ENCODE results near the gene TRHDE.

Gene TRHDE

GRCh38 chr12:72318341-72318740 is 46.2 kb downstream of the TRHDE start:
- DNase-seq (ENCODE audit: low spot score) = no peak

GRCh38 chr12:72323881-72324280 is 51.7 kb downstream of the TRHDE start:
- no peak for DNase-seq (ENCODE audit: low spot score)

- DNase-seq (ENCODE audit: low spot score) = no peak
Observed at GRCh38 chr12:72330301-72330700, 58.1 kb downstream of the TRHDE start.

- no peak for DNase-seq (ENCODE audit: low spot score)
Observed at GRCh38 chr12:72330784-72331183, 58.6 kb downstream of the TRHDE start.

GRCh38 chr12:72337382-72337781 is 65.2 kb downstream of the TRHDE start:
- no peak for DNase-seq (ENCODE audit: low spot score)

- no peak for DNase-seq (ENCODE audit: low spot score)
Observed at GRCh38 chr12:72337946-72338345, 65.8 kb downstream of the TRHDE start.

GRCh38 chr12:72338437-72338836 is 66.3 kb downstream of the TRHDE start:
- DNase-seq (ENCODE audit: low spot score) = no peak

GRCh38 chr12:72346363-72346944 is 74.3 kb downstream of the TRHDE start:
- peak; percentile 69 for DNase-seq (ENCODE audit: low spot score)

- DNase-seq (ENCODE audit: low spot score) = no peak
Observed at GRCh38 chr12:72349491-72349890, 77.3 kb downstream of the TRHDE start.

GRCh38 chr12:72359416-72359815 is 87.2 kb downstream of the TRHDE start:
- no peak for DNase-seq (ENCODE audit: low spot score)

GRCh38 chr12:72365151-72365550 is 93.0 kb downstream of the TRHDE start:
- no peak for DNase-seq (ENCODE audit: low spot score)

- no peak for DNase-seq (ENCODE audit: low spot score)
Observed at GRCh38 chr12:72366255-72366654, 94.1 kb downstream of the TRHDE start.

GRCh38 chr12:72368298-72368697 is 96.1 kb downstream of the TRHDE start:
- DNase-seq (ENCODE audit: low spot score) = no peak

- DNase-seq (ENCODE audit: low spot score) = no peak
Observed at GRCh38 chr12:72368719-72369422, 96.7 kb downstream of the TRHDE start.

- no peak for DNase-seq (ENCODE audit: low spot score)
Observed at GRCh38 chr12:72369423-72369959, 97.3 kb downstream of the TRHDE start.

- DNase-seq (ENCODE audit: low spot score) = no peak
Observed at GRCh38 chr12:72380441-72380840, 108.3 kb downstream of the TRHDE start.

GRCh38 chr12:72388322-72388721 is 116.2 kb downstream of the TRHDE start:
- no peak for DNase-seq (ENCODE audit: low spot score)

GRCh38 chr12:72390146-72390545 is 118.0 kb downstream of the TRHDE start:
- no peak for DNase-seq (ENCODE audit: low spot score)

- DNase-seq (ENCODE audit: low spot score) = no peak
Observed at GRCh38 chr12:72406111-72406510, 133.9 kb downstream of the TRHDE start.

- no peak for DNase-seq (ENCODE audit: low spot score)
Observed at GRCh38 chr12:72432037-72432604, 160.0 kb downstream of the TRHDE start.

- no peak for DNase-seq (ENCODE audit: low spot score)
Observed at GRCh38 chr12:72433298-72433697, 161.1 kb downstream of the TRHDE start.

GRCh38 chr12:72434999-72435398 is 162.8 kb downstream of the TRHDE start:
- no peak for DNase-seq (ENCODE audit: low spot score)

GRCh38 chr12:72442217-72442616 is 170.0 kb downstream of the TRHDE start:
- DNase-seq (ENCODE audit: low spot score) = no peak

Measured in RKO (cell line).